ENCODE measurements around the gene BAAT.
"Not testable (repeated sequence)": the region's sequence is repeated elsewhere in the genome, so short reads cannot be mapped to it uniquely, and the experiment has no call there.

Gene BAAT

DNA sequence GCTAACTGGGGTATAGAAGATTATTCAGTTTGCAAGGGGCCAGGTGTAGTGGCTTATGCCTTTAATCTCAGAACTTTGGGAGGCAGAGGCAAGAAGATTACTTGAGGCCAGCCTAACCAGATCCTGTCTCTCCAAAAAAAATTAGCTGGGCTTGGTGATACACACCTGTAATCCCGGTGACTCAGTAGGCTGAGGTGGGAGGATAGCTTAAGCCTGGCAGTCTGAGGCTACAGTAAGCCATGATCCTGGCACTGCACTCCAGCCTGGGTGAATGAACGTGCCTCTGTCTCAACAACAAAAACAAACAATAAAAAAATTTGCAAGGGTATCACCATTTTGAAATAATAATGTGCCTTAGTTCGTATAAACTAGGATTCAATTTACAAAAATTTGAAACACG lies 51.3 kb downstream of the BAAT start:
- ChIA-PET CTCF (no interaction called here), POLR2A (ENCODE audit: low non-redundant PET) (no interaction called here)
- DNase-seq (ENCODE audit: low spot score): no peak
- no peak overlapping the region for H3K27ac ChIP-seq
- TF ChIP-seq, protein P1, sequence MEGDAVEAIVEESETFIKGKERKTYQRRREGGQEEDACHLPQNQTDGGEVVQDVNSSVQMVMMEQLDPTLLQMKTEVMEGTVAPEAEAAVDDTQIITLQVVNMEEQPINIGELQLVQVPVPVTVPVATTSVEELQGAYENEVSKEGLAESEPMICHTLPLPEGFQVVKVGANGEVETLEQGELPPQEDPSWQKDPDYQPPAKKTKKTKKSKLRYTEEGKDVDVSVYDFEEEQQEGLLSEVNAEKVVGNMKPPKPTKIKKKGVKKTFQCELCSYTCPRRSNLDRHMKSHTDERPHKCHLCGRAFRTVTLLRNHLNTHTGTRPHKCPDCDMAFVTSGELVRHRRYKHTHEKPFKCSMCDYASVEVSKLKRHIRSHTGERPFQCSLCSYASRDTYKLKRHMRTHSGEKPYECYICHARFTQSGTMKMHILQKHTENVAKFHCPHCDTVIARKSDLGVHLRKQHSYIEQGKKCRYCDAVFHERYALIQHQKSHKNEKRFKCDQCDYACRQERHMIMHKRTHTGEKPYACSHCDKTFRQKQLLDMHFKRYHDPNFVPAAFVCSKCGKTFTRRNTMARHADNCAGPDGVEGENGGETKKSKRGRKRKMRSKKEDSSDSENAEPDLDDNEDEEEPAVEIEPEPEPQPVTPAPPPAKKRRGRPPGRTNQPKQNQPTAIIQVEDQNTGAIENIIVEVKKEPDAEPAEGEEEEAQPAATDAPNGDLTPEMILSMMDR (conservative IDR thresholded peaks at IDR 0.05; ENCODE audit: low read depth): no peak

DNA sequence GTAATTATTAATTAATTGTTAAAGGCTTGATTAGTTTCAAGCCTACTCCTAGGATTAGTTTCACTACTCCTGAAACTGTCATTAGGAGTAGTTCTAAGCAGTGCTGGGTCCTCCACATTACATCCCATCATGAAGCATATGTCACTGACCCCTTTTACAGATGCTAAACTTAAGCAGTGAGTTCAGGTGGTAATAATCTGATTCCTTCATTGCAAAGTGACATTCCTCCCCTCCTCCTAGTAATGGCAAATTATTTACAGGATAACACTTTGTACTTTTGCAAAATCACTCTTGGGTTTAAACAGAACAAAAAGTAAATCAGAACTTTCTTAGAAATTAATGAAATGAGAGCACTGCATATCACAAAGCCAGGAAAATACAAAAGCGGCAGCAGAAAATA lies 52.4 kb downstream of the BAAT start:
- TF ChIP-seq, protein P1 (conservative IDR thresholded peaks at IDR 0.05; ENCODE audit: low read depth): no peak
- no peak overlapping the region for H3K27ac ChIP-seq
- CTCF ChIA-PET: no interaction called here
- no peak for DNase-seq (ENCODE audit: low spot score)
- POLR2A ChIA-PET (ENCODE audit: low non-redundant PET): no interaction called here

DNA sequence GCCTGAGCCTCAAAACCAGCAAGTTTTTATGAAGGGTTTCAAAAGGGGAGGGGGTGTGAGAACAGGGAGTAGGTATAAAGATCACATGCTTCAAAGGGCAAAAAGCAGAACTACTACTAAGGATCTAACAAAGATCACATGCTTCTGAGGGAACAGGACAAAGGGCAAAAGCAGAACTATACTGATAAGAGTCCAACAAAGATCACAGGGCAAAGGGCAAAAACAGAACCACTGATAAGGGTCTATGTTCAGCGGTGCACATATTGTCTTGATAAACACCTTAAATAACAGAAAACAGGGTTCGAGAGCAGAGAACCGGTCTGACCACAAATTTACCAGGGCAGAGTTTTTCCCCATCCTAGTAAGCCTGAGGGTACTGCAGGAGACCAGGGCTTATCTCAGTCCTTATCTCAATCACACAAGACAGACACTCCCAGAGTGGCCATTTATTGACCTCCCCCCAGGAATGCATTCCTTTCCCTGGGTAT lies 57.3 kb downstream of the BAAT start:
- DNase-seq (ENCODE audit: low spot score); POLR2A ChIA-PET (ENCODE audit: low non-redundant PET); H3K27ac ChIP-seq: not testable (repeated sequence)
- CTCF ChIA-PET: interaction anchor here (0.6 kb wide), 2 partner anchors 55 to 630 kb away, joined by 3 read pairs; no protein-coding TSS in a partner anchor

DNA sequence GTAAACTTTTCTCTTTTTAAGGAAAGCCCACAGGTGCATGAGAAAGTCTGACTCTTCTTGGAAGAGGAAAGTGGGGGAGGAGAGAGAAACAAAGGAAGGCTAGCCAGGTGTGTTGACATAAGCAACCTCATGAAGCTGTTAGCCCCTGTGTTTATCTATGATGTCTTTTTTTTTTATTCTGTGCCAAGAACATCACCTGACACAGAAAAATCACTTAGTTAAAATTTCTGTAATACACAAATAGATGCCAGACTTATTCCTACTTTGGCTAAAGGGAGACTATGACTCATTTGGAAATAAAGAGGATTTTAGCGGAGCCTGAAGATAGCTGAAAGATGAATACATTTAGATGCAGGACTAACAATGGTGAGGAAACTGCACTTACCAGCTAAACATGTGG lies 58.3 kb downstream of the BAAT start:
- no peak overlapping the region for H3K27ac ChIP-seq
- no peak for DNase-seq (ENCODE audit: low spot score)
- TF ChIP-seq, protein P1 (conservative IDR thresholded peaks at IDR 0.05; ENCODE audit: low read depth): no peak
- CTCF ChIA-PET: interaction anchor here (0.6 to 2.6 kb wide), 2 partner anchors 15 to 629 kb away, joined by 3 to 11 read pairs; no protein-coding TSS in a partner anchor
- POLR2A ChIA-PET (ENCODE audit: low non-redundant PET): no interaction called here

DNA sequence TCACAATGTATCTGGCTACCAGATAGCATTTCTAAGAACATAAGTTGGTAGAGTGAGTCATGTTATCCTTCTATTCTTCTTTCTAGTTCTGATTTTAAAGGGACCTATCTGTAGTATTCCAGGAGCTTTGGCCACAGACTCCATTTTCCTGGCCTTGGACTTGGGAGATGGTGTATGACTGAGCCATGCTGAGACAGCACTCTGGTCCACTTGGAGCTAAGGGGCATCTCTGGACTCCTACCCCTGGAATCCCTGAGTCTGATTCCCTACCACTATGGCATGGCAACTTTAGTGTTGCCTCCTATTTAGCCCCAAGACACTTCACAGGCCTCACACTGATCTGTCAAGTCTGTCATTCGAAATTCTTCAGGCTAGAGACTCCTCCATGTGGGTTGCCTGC lies 58.8 kb downstream of the BAAT start:
- CTCF ChIA-PET: interaction anchor here (0.9 to 2.6 kb wide), 2 partner anchors 14 to 724 kb away, joined by 4 to 11 read pairs; no protein-coding TSS in a partner anchor
- TF ChIP-seq, protein P1 (conservative IDR thresholded peaks at IDR 0.05; ENCODE audit: low read depth): no peak
- no peak for DNase-seq (ENCODE audit: low spot score)
- POLR2A ChIA-PET (ENCODE audit: low non-redundant PET): no interaction called here
- H3K27ac ChIP-seq: no peak overlapping the region

DNA sequence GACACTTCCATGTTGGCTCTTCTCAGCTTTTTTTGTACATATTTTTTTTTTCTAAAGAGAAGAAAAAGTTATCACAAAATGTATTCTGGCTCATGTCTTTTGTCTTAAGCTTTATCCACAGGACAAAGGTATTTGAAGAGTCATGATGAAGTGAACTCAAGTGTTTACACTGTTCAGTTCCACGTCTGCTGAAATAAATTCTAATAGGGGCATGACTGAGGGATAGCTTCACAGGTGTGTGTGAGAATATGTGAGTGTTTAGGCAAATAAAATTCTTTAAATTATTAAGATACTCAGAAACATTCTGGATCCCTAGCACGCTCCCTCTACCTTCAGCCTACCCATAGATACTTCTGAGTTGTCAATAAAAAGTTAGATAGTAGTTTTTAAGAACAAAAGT lies 59.8 kb downstream of the BAAT start:
- TF ChIP-seq, protein P1 (conservative IDR thresholded peaks at IDR 0.05; ENCODE audit: low read depth): no peak
- no peak for DNase-seq (ENCODE audit: low spot score)
- no peak overlapping the region for H3K27ac ChIP-seq
- POLR2A ChIA-PET (ENCODE audit: low non-redundant PET): no interaction called here
- CTCF ChIA-PET: interaction anchor here (0.7 to 2.6 kb wide), 2 partner anchors 13 to 505 kb away, joined by 3 to 11 read pairs; no protein-coding TSS in a partner anchor

DNA sequence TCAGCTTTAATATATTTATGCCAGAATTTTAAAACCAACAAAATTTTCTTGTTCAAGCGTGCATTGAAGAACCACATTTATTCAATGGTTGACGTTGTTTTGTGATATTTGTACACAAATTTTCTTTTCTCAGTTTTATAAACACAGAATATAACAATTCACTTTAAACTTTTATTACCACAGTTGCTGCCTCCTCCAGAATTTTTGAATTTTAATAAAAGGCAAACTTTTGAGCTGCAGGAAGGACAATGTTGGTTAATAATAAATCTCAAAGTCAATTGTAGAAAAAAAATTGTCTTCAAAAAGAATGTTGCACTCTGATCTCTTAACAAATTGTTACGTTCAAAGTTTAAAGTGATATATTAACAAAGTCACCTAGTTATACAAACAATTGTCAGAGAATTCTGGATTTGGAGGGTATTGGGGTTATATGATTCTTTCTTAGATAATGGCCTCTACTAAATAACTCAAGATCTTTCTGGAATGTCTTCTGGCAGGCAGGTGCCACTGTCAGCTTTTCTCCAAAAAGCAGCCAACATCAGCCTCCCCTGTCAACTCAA lies 60.5 kb downstream of the BAAT start:
- TF ChIP-seq, protein P1 (conservative IDR thresholded peaks at IDR 0.05; ENCODE audit: low read depth): no peak
- DNase-seq (ENCODE audit: low spot score): no peak
- CTCF ChIA-PET: interaction anchor here (0.6 to 2.6 kb wide), 3 partner anchors 13 to 54 kb away, joined by 3 to 11 read pairs (median 4); no protein-coding TSS in a partner anchor
- no peak overlapping the region for H3K27ac ChIP-seq
- POLR2A ChIA-PET (ENCODE audit: low non-redundant PET): no interaction called here
